ENCODE results near the gene SHD.
"Not testable (repeated sequence)": the region's sequence is repeated elsewhere in the genome, so short reads cannot be mapped to it uniquely, and the experiment has no call there.

Gene SHD

DNA sequence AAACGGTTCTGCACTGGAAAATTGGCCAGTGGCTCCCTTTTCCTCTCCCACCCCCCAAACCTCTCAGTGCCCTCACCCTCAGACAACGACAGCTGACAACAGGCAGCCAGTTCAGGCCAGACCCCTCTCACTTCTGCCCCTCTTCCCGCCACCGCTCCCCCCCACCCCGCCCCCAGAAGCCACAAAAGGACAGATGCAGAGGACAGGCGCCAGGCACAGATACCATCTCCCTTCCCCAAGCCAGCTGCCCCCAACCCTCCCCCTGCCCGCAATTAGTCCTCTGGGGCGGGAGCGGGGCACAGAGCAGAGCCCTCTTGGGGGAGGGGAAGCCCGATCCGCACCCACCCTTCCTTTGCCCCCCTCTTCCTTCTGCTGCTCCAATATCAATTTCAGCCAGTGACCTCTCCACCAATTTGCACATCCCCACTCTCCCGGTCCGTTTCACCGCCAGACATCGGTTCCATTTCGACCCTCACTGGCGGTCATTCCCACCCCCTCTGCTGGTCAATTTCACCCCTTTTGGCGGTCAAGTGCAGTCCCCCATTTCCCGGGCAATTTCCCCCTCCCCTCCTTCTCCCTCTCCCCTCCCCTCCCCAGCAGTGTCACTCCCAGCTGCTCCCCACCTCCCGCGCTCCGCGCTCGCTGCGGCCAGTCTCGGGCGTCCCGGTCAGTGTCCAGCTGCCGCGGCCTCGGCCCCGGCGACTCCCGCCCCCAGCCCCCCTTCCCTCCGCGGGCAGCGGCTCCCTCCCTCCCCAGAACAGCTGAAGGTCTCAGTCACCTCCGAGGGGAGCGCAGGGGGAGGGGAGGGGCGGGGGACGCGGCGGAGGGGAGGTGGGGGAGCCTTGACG lies at the start of gene SHD:
Gene SHD, plus strand, starts transcription at position 848 of the 848 bp plus-strand sequence. CDS start 798 bp downstream, outside the sequence.
- no peak for FAIRE-seq

- not testable (repeated sequence) for FAIRE-seq
Observed at GRCh38 chr19:4230237-4230636, 48.8 kb upstream of the SHD start.

- not testable (repeated sequence) for FAIRE-seq
Observed at GRCh38 chr19:4231521-4231920, 47.5 kb upstream of the SHD start.

DNA sequence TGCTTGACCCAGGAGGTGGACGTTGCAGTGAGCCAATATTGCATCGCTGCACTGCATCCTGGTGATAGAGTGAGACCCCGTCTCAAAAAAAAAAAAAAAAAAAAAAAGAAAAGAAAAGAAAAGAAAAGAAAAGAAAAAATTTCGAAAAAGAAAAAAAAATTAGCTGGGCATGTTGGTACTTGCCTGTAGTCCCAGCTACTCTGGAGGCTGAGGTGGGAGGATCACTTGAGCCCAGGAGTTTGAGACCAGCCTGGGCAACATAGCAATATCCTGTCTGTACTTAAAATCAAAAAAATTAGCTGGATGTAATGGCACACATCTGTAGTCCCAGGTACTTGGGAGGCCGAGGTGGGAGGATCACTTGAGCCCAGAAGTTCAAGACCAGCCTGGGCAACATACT lies 46.9 kb upstream of the SHD start:
- not testable (repeated sequence) for FAIRE-seq

GRCh38 chr19:4232614-4233281 lies 46.3 kb upstream of the SHD start:
- FAIRE-seq = no peak

DNA sequence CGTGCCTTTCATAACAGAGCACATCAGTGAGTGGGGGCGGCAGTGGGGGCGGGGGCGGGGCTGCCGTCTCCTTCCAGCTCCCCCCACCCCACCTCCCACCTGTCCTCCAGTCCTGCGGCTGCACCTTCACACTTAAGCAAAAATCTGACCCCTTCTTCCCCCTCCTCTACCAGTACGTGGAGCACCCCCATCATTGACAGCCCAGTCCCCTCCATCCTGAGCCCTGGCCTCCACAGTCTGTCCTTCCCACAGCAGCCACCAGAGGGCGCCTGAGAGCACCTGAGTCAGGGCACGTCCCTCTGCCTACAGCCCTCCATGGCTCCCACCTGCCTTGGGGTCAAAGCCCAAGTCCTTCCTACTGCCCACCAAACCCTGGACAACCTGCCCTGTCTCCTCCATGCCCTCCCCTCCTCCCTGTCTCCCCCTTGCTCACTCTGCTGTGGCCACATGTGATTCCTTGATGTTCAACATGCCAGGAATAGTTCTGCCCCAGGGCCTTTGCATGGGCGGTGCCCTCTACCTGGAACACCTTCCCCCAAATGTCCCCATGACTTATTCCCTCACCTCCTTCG lies 45.7 kb upstream of the SHD start:
- no peak for FAIRE-seq

DNA sequence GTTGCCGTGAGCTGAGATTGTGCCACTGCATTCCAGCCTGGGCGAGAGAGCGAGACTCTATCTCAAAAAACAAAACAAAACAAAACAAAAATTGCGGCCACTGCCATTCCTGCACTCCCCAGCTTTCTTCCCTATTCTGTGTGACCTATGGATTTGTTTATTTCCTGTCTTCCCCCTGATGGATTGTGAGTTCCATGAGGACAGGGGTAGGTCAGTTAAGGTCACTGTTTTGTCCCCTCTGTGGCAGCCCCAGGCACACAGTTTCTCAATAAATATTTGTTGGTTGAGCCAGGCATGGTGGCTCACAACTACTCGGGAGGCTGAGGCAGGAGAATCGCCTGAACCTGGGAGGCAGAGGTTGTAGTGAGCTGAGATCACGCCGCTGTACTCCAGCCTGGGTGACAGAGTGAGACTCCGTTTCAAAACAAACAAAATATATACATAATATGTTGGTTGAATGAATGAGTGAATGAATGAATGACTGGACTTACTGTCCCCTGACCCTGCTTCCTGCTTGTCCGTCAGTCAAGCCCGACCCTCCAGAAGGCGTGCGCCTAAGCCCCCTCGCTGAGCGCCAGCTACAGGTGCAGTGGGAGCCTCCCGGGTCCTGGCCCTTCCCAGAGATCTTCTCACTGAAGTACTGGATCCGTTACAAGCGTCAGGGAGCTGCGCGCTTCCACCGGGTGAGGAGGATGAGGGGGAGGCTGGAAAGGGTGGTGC lies 44.8 kb upstream of the SHD start:
- FAIRE-seq = no peak

DNA sequence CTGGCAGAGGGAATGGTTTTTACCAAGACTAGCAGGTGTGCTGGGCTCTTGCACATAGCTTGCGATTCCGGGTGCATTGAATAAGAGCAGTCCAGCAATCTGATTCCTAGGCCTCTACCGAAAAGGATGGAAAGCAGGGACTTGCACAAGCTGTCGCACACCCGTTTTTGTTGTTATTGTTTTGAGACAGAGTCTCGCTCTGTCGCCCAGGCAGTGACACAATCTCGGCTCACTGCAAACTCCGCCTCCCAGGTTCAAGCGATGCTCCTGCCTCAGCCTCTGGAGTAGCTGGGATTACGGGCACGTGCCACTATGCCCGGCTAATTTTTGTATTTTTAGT lies 44.2 kb upstream of the SHD start:
- FAIRE-seq = no peak

GRCh38 chr19:4237510-4237909 lies 41.6 kb upstream of the SHD start:
- not testable (repeated sequence) for FAIRE-seq

DNA sequence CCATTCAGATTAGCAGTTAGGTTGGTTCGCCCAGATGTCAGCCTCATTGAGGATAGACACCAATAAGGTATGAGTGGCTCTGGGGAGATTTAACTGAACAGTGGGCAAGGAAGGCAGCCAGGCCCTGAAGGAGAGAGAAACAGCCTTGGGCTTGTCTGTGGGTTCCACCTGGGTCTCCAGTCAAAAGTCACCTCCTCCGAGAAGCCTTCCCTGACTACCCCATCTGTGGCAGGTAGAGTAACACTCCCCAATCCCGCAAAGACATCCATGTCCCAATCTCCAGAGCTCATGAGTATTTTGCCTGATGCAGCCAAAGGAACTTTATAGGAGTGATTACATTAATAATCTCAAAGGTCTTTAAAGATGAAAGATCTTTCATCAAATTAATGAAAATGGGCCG lies 40.2 kb upstream of the SHD start:
- no peak for FAIRE-seq

DNA sequence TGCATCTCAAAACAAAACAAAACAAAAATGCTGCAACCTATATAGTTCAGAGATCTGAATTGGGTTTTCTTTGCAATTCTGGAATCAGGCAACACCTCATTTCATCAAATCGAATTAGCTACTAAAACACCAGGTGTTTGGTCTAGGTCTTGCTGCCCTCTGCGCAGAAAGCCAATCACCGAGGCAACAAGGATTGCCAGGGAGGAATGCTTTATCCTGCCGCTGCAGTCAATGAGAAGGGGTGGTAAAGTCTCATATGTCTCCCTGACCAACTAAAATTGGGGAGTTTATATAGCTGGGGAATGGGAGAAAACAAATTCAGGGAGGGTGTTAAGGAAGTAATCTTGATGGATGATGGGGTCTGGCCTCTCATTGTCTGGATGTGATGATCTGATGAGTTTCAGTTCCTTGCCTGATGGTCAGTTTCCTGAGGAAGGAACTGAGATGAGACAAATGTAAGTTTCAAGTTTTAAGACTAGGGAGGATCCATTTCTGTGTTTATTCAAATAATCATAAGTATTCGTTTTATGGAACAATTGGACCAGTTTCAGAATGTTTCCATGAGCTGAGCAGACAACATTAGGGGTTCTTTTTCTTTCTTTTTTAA lies 37.1 kb upstream of the SHD start:
- no peak for FAIRE-seq

DNA sequence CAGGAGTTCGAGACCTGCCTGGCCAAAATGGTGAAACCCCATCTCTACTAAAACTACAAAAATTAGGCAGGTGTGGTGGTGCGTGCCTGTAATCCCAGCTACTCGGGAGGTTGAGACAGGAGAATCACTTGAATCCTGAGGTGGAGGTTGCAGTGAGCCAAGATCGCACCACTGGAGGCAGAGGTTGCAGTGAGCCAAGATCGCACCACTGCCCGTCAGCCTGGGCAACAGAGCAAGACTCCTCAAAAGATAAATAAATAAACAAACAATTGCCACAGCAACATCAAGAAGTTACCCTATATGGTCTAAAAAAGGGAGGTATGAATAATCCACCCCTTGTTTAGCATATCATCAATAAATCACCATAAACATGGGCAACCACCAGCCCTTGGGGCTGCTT lies 33.1 kb upstream of the SHD start:
- FAIRE-seq = not testable (repeated sequence)

- FAIRE-seq = peak; percentile 85
Observed at GRCh38 chr19:4246767-4247593, 32.1 kb upstream of the SHD start, which contains the start of gene YJU2. YJU2 (plus strand) TSS chr19:4247080; CDS start chr19:4247147, 67 bp downstream.

DNA sequence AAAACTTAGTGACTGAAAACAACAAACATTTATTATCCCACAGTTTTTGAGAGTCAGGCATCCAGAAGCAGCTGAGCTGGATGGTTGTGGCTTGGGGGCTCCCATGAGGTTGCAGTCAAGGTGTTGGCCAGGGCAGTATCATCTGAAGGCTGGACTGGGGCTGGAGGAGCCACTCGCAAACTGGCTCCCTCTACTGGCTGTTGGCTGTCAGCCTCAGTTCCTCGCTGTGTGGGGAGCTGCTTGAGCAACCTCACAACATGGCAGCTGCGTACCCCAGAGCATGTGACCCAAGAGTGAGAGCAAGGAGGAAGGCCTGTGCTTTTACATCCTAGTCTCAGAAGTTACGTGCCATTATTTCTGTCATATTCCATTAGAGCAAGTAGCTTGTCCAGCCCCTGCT lies 22.5 kb upstream of the SHD start:
- no peak for FAIRE-seq

- no peak for FAIRE-seq
Observed at GRCh38 chr19:4257025-4257424, 22.0 kb upstream of the SHD start.

- no peak for FAIRE-seq
Observed at GRCh38 chr19:4258181-4258580, 20.9 kb upstream of the SHD start.

DNA sequence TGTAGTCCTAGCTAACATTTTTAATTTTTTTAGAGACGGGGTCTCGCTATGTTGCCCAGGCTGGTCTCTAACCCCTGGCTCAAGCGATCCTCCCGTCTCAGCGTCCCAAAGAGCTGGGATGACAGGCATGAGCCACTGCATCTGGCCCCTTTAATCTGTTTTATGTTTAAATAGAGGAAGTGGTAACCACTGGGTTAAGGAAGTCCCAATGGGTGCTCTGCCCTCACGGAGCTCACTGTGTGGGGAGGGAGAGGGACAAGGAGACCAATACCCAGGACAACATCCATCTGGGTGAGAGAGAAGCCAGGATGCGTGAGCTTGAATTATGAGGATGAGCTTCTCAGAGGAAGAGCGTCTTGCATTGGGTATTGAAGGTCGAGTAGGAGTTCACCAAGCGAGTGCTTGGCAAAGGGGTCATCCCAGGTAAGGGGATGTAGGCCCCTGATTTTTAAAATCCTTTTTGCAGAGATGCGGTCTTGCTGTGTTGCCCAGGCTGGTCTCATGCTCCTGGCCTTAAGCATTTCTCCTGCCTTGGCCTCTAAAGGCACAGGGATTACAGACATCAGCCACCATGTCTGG lies 18.4 kb upstream of the SHD start:
- FAIRE-seq = no peak

DNA sequence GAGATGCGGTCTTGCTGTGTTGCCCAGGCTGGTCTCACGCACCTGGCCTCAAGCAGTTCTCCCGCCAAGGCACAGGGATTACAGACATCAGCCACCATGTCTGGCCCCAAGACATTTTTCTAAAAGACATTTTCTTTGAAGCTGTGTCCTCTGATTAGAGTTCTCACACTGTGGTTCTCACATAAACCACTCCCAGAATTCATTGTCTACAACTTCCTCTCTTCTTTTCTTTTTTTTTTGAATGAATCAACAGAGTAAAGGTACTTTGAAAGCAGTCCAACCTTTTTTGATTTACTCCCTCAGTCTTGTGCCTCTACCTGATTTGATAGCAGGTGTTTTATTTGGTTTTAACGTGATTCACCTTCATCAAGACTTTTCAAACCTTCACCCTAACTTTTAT lies 14.3 kb upstream of the SHD start:
- FAIRE-seq = no peak

GRCh38 chr19:4266253-4267000 lies 12.6 kb upstream of the SHD start:
- no peak for FAIRE-seq

GRCh38 chr19:4267101-4267900 lies 11.8 kb upstream of the SHD start:
- FAIRE-seq = no peak
